Neural cell (in vitro differentiated cells): Measurements from ENCODE around the gene RFTN1. TPM values are rescaled to one million over a fixed set of nuclear protein-coding genes. Genes with fewer than 3 reads are reported as not detected.

ENCODE experiments used
- H2AFZ ChIP-seq: fragments of 200-600, 300-800 bp; sonication (generic), shearing (Covaris generic); 2 replicates; pipeline ENCODE4 v1.6.0; 2014; ENCODE audit warnings: low read depth, mild to moderate bottlenecking, antibody characterized with exemption, low read length, moderate library complexity
- H3F3A ChIP-seq: fragments of 200-600 bp; shearing (Covaris generic); 2 replicates; pipeline ENCODE4 v1.6.1; 2016; ENCODE audit warnings: mild to moderate bottlenecking, moderate library complexity, mixed read lengths, antibody characterized with exemption, low read length; ENCODE audit not compliant: insufficient read depth, poor library complexity, severe bottlenecking
- H3K27ac ChIP-seq: fragments of 200-600, 300-800 bp; sonication (generic), shearing (Covaris generic); 2 replicates; pipeline ENCODE4 v1.5.1; 2014; ENCODE audit warnings: mild to moderate bottlenecking, low read length, moderate library complexity
- H3K27me3 ChIP-seq: fragments of 300-800, 200-600 bp; sonication (generic), shearing (Covaris generic); 2 replicates; pipeline ENCODE4 v1.6.0; 2014; ENCODE audit warnings: mild to moderate bottlenecking, low read depth, low read length, moderate library complexity; ENCODE audit not compliant: insufficient read depth
- H3K36me3 ChIP-seq: fragments of 300-800, 200-600 bp; sonication (generic), shearing (Covaris generic); 2 replicates; pipeline ENCODE4 v1.5.1; 2014; ENCODE audit warnings: mild to moderate bottlenecking, antibody characterized with exemption, low read length, moderate library complexity; ENCODE audit not compliant: insufficient read depth
- H3K4me2 ChIP-seq: fragments of 300-800, 200-600 bp; sonication (generic), shearing (Covaris generic); 2 replicates; pipeline ENCODE4 v1.6.0; 2014; ENCODE audit warnings: mild to moderate bottlenecking, low read length
- H3K4me3 ChIP-seq: fragments of 300-800, 200-600 bp; sonication (generic), shearing (Covaris generic); 2 replicates; pipeline ENCODE4 v1.5.1; 2014; ENCODE audit warnings: mild to moderate bottlenecking, low read length, moderate library complexity
- H3K79me2 ChIP-seq: fragments of 200-600 bp; shearing (Covaris generic); replicated peaks from 2 replicates; pipeline ENCODE4 v1.6.0; 2014; ENCODE audit warnings: mild to moderate bottlenecking, low read length, moderate library complexity; ENCODE audit not compliant: insufficient read depth
- H3K9ac ChIP-seq: fragments of 300-800, 200-600 bp; sonication (generic), shearing (Covaris generic); 2 replicates; pipeline ENCODE4 v1.6.1; 2016; ENCODE audit warnings: mild to moderate bottlenecking, low read length, mixed read lengths
- H3K9me2 ChIP-seq: fragments of 200-600 bp; shearing (Covaris generic); 2 replicates; pipeline ENCODE4 v1.6.1; 2016; ENCODE audit warnings: mild to moderate bottlenecking, low read length, mixed read lengths; ENCODE audit not compliant: insufficient read depth
- H3K9me3 ChIP-seq: fragments of 200-600, 300-800 bp; sonication (generic), shearing (Covaris generic); 2 replicates; pipeline ENCODE4 v1.6.1; 2016; ENCODE audit warnings: mild to moderate bottlenecking, mixed run types, low read length, moderate library complexity, mixed read lengths
- H4K20me1 ChIP-seq: fragments of 200-600 bp; shearing (Covaris generic); 2 replicates; pipeline ENCODE4 v1.6.1; 2016; ENCODE audit warnings: mild to moderate bottlenecking, mixed run types; ENCODE audit not compliant: insufficient read depth
- EP300 ChIP-seq: fragments of 450-650 bp; conservative IDR thresholded peaks from 2 replicates; pipeline ENCODE4 v1.6.1; 2014; ENCODE audit warnings: antibody characterized with exemption, mild to moderate bottlenecking, moderate library complexity; ENCODE audit not compliant: poor library complexity, severe bottlenecking
- EZH2 ChIP-seq: fragments of 200-600, 300-800 bp; shearing (Covaris generic), sonication (generic); IDR thresholded peaks from 2 replicates; pipeline ENCODE4 v1.6.1; 2014; ENCODE audit warnings: antibody characterized with exemption, low read length, borderline replicate concordance, mild to moderate bottlenecking; ENCODE audit not compliant: insufficient read depth, poor library complexity, severe bottlenecking
- MXI1 ChIP-seq: fragments of 450-650 bp; conservative IDR thresholded peaks from 2 replicates; pipeline ENCODE4 v1.6.1; 2014; ENCODE audit warnings: antibody characterized with exemption, mild to moderate bottlenecking; ENCODE audit not compliant: poor library complexity, severe bottlenecking
- POLR2AphosphoS5 ChIP-seq: IDR thresholded peaks from 2 replicates; pipeline ENCODE4 v1.6.1; 2012
- RAD21 ChIP-seq: fragments of 450-650 bp; conservative IDR thresholded peaks from 2 replicates; pipeline ENCODE4 v1.6.1; 2014; ENCODE audit warnings: antibody characterized with exemption, mild to moderate bottlenecking, moderate library complexity
- SMC3 ChIP-seq: fragments of 450-650 bp; conservative IDR thresholded peaks from 2 replicates; pipeline ENCODE4 v1.6.1; 2014; ENCODE audit warnings: antibody characterized with exemption, mild to moderate bottlenecking, moderate library complexity; ENCODE audit not compliant: poor library complexity
- TAF1 ChIP-seq: IDR thresholded peaks from 2 replicates; pipeline ENCODE4 v1.6.1; 2012; ENCODE audit warnings: low read depth
- polyA plus RNA-seq: library from polyadenylated mRNA; depleted of rRNA; stranded (reverse); fragments of >200 nt; gene quantifications from 2 replicates; pipeline ENCODE4 v1.2.3, GENCODE V29; 2014
- TF ChIP-seq, protein P1 (sequence below): IDR thresholded peaks from 2 replicates; pipeline ENCODE4 v1.6.1; 2012; ENCODE audit warnings: borderline replicate concordance
- TF ChIP-seq, protein P2 (sequence below): fragments of 450-650 bp; IDR thresholded peaks from 2 replicates; pipeline ENCODE4 v1.5.1; 2014; ENCODE audit warnings: antibody characterized with exemption, mild to moderate bottlenecking, moderate library complexity; ENCODE audit not compliant: poor library complexity, severe bottlenecking

RFTN1 gene
- polyA plus RNA-seq, 1 donor from 2014 or later, result 36.8 TPM

DNA sequence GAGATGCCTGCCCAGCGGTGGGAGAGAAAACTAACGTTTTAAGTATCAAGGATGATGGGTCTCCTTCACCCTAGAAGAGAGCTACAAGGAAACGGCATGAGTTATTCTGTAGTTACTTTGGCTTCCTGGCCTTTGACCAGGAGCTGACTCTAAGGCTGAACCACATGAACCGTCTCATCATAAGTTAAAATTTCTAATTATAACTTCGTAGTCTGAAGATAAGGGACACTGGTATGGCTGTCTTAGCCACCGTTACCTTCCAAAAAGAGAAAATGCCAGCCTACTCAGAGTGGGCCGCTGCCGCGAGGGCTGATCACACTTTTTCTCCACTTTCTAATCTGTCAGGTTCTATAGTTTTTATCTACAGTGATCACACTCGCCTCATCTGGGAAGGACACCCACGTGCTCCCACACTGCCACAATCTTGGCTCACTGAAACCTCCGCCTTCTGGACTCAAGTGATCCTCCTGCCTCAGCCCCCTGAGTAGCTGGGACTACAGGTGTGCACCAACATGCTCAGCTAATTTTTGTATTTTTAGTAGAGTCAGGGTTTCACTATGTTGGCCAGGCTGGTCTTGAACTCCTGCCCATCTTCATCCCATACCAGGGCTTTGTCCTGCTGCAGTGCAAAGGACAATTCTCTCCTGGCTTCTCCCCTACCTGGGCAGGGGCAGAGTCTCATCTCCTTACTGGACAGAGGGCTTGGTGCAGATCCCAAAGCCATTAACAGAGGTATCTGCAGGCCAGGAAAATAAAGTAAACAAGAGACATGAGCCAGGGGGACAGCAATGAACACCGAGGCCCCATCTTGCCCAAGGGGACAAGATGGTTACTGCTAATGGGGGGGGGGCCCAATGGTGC is 73.4 kb downstream of the RFTN1 start:
- no peak overlapping the region for H3K4me2 ChIP-seq
- H3K4me3 ChIP-seq, result no peak overlapping the region
- no peaks in the 10 kb centered on the region for H3K27me3 ChIP-seq
- H3F3A ChIP-seq, result no peaks in the 10 kb centered on the region
- no peak overlapping the region for H2AFZ ChIP-seq
- no peak overlapping the region for H3K27ac ChIP-seq
- no peaks in the 10 kb centered on the region for H3K9me2 ChIP-seq
- no peaks in the 10 kb centered on the region for H3K79me2 ChIP-seq
- no peak overlapping the region for H3K9ac ChIP-seq
- H3K36me3 ChIP-seq, result no peaks in the 10 kb centered on the region
- no peaks in the 10 kb centered on the region for H4K20me1 ChIP-seq
- no peaks in the 10 kb centered on the region for H3K9me3 ChIP-seq
- TF ChIP-seq, protein P1, sequence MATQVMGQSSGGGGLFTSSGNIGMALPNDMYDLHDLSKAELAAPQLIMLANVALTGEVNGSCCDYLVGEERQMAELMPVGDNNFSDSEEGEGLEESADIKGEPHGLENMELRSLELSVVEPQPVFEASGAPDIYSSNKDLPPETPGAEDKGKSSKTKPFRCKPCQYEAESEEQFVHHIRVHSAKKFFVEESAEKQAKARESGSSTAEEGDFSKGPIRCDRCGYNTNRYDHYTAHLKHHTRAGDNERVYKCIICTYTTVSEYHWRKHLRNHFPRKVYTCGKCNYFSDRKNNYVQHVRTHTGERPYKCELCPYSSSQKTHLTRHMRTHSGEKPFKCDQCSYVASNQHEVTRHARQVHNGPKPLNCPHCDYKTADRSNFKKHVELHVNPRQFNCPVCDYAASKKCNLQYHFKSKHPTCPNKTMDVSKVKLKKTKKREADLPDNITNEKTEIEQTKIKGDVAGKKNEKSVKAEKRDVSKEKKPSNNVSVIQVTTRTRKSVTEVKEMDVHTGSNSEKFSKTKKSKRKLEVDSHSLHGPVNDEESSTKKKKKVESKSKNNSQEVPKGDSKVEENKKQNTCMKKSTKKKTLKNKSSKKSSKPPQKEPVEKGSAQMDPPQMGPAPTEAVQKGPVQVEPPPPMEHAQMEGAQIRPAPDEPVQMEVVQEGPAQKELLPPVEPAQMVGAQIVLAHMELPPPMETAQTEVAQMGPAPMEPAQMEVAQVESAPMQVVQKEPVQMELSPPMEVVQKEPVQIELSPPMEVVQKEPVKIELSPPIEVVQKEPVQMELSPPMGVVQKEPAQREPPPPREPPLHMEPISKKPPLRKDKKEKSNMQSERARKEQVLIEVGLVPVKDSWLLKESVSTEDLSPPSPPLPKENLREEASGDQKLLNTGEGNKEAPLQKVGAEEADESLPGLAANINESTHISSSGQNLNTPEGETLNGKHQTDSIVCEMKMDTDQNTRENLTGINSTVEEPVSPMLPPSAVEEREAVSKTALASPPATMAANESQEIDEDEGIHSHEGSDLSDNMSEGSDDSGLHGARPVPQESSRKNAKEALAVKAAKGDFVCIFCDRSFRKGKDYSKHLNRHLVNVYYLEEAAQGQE, result no peak
- no peak for TF ChIP-seq EZH2
- no peak for TF ChIP-seq POLR2AphosphoS5
- no peak for TF ChIP-seq EP300
- no peak for TF ChIP-seq MXI1
- TF ChIP-seq SMC3, result no peak
- TF ChIP-seq, protein P2, sequence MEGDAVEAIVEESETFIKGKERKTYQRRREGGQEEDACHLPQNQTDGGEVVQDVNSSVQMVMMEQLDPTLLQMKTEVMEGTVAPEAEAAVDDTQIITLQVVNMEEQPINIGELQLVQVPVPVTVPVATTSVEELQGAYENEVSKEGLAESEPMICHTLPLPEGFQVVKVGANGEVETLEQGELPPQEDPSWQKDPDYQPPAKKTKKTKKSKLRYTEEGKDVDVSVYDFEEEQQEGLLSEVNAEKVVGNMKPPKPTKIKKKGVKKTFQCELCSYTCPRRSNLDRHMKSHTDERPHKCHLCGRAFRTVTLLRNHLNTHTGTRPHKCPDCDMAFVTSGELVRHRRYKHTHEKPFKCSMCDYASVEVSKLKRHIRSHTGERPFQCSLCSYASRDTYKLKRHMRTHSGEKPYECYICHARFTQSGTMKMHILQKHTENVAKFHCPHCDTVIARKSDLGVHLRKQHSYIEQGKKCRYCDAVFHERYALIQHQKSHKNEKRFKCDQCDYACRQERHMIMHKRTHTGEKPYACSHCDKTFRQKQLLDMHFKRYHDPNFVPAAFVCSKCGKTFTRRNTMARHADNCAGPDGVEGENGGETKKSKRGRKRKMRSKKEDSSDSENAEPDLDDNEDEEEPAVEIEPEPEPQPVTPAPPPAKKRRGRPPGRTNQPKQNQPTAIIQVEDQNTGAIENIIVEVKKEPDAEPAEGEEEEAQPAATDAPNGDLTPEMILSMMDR, result no peak
- no peak for TF ChIP-seq RAD21
- no peak for TF ChIP-seq TAF1

DNA sequence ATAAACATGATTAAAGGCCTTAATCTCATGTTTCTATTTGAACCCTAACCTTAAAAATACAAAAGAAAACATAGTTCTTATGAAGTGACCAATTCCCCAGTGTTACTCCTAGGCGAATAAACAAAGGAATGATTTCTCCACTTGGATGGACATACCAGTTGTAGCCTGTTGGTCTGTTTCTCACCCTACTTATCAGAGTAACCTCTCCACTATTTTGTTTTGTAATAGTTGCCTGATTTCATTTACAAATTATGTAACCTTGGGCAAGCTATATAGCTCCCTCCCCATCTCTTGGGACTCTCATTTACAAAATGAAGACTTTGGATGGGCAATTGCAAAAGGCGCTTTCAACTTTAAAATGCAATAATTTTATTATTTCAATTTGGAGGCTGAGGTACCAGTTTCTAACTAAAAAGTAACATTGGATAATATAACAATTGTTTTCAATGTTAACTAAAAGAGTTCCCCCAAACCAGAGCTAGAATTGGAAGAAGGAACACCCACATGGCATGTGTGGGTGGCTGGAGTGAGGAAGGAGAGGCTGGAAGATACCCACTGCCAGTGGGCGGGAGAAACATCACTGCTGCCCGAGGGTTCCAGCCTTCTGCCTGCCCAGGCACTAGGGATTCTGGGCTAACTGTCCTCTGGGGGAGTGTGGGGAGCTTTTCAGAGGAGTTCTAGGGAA is 74.2 kb downstream of the RFTN1 start:
- Histone ChIP-seq H3F3A (no peaks in the 10 kb centered on the region), H3K4me3 (no peak overlapping the region), H3K79me2 (no peaks in the 10 kb centered on the region), H3K36me3 (no peaks in the 10 kb centered on the region), H4K20me1 (no peaks in the 10 kb centered on the region), H3K27me3 (no peaks in the 10 kb centered on the region), H2AFZ (no peak overlapping the region), H3K9ac (no peak overlapping the region), H3K9me2 (no peaks in the 10 kb centered on the region), H3K9me3 (no peaks in the 10 kb centered on the region), H3K4me2 (no peak overlapping the region), H3K27ac (no peak overlapping the region)
- TF ChIP-seq POLR2AphosphoS5 (no peak), EP300 (no peak), SMC3 (no peak), EZH2 (no peak), MXI1 (no peak), TAF1 (no peak), RAD21 (no peak)
- TF ChIP-seq, protein P2, result no peak
- TF ChIP-seq, protein P1, result no peak
